ENCODE results near the gene PLEKHO2.
A peak's percentile ranks its signal among the peaks of the same experiment; 100 is the strongest.

PLEKHO2 gene

GRCh38 chr15:64825431-64826294 lies 16.1 kb upstream of the PLEKHO2 start, which contains the start of gene PIF1:
TSS of gene PIF1 (minus strand) at chr15:64825647. CDS start at chr15:64824335, 1,312 bp downstream.
- peak; percentile 52 to 88 for DNase-seq (ENCODE audit: low read depth in 1 of 2, low spot score in 1 of 2)

GRCh38 chr15:64828985-64829384 lies 12.7 kb upstream of the PLEKHO2 start:
- no peak for DNase-seq (ENCODE audit: low read depth in 1 of 2, low spot score in 1 of 2)

DNA sequence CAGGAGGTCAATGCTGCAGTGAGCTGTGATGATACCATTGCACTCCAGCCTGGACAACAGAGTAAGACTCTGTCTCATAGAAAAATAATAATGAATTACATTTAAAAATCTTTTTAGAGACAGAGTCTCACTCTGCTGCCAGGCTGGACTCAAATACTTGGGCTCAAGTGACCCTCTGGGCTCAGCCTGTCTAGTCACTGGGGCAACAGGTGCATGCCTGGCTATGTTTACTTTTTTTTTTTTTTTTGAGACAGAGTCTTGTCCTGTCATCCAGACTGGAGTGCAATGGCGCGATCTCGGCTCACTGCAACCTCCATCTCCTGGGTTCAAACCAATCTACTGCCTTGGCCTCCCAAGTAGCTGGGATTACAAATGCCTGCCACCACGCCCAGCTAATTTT lies 8.0 kb upstream of the PLEKHO2 start:
- DNase-seq (ENCODE audit: low read depth in 1 of 2, low spot score in 1 of 2): no peak

- no peak for DNase-seq (ENCODE audit: low read depth in 1 of 2, low spot score in 1 of 2)
Measured at GRCh38 chr15:64836023-64836536, 5.6 kb upstream of the PLEKHO2 start.

DNA sequence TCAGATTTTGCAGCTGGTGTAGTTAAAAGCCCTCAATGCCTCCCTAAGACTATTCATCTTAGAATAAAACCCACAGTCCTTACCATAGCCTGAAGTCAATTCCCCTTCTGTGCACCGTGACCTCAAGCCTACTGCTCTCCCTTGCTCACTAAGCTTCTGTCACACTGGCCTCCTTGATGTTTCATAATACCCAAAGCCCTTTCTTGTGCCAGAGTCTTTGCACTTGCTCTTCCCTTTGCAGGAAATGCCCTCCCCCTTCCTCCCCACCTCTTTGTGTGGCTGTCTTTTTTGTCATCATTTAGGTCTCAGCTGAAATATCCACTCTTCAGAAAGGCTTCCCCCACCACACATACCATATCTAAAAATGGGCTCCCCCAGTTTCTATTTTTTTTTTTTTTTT lies 4.2 kb upstream of the PLEKHO2 start:
- no peak for DNase-seq (ENCODE audit: low read depth in 1 of 2, low spot score in 1 of 2)

- no peak for DNase-seq (ENCODE audit: low read depth in 1 of 2, low spot score in 1 of 2)
Measured at GRCh38 chr15:64841060-64841343, 713 bp upstream of the PLEKHO2 start.

DNA sequence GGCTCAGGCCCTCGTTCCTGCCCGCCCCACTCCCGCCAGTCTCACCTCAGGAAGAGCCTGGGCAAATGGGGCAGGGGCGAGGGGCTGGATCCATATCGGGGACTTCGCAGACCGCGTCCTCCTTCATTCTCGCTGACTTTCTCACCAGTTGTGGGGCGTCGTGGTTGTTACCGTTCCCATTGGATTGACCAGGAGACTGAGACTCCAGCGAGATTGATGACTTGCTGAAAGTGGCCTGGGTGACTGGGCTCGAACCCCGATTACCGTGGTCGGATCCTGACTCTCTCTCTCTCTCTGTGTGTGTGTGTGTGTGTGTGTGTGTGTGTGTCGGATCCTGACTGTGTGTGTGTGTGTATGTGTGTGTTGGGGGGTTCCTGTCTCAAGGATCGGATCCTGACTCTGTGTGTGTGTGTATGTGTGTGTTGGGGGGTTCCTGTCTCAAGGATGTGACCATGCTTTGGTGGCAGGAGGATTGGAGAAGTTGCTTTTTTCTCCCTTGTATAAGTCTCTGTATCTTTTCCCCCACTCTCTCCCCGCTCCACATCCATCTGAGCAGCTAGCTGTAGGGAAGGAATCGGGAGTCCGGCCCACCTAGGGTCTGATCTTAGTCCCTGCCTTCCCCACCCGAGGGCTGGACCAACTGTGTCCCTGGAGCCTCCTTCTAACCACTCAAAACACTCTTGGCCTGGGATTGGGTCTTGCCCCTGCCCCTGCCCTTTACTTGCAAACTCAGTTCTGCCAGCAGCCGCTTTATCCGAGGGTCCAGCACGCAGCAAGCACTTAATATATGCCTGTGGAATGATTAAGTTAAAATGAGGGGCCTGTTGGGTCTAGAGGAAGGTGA lies 603 bp downstream of the PLEKHO2 start:
- DNase-seq (ENCODE audit: low read depth in 1 of 2, low spot score in 1 of 2): peak in 1 of 2 donors; percentile 14

- DNase-seq (ENCODE audit: low read depth in 1 of 2, low spot score in 1 of 2): no peak
Measured at GRCh38 chr15:64842986-64843561, 1.4 kb downstream of the PLEKHO2 start.

DNA sequence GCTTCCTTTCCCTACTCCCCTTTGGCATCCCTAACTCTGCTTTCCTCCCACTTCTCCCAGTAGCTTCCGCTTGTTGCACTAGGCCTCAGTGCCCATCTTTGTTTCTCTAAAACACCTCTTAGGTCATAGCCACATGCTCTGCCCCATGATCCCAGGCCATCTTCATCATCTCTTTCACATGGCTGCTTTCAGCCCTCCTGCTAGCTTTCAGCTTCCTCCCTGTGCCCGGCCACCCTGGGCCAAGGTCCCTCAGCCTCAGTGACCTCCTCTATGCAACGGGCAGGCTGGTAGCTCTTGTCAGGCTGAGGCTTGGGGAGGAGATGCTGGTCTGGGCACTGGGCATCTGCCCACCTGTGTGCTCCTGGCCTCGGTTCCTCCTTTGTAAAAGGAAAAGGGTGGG lies 2.3 kb downstream of the PLEKHO2 start:
- DNase-seq (ENCODE audit: low read depth in 1 of 2, low spot score in 1 of 2): no peak

DNA sequence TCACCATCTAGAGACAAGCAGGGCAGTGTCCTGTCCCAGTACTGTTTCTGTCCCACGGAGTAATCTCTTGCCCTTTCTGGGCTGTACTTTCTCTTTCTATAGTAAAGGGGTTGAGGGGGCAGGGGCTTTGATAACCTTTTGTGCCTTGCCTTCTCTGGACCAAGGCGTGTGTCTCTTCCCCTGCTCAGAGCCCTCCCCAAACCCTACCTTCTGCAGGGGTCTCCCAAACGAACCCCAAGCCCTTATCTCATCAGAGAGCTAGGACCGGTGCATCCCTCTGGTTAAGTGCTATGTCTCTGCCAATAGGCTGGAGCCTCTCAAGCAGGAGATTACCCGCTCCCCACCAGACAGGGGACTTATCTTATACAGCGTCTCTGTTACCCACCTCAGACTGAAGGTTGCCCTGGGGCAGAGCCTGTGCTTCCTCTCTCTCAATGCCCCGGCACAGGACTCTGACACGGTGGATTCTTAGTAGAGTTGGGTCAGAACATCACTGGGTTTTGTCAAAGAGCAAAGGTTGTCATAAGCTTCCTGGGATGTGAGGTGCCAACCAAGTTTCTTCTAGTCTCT lies 2.9 kb downstream of the PLEKHO2 start:
- no peak for DNase-seq (ENCODE audit: low read depth in 1 of 2, low spot score in 1 of 2)

- DNase-seq (ENCODE audit: low read depth in 1 of 2, low spot score in 1 of 2): no peak
Measured at GRCh38 chr15:64845183-64845611, 3.5 kb downstream of the PLEKHO2 start.

GRCh38 chr15:64845831-64846595 lies 4.3 kb downstream of the PLEKHO2 start:
- no peak for DNase-seq (ENCODE audit: low read depth in 1 of 2, low spot score in 1 of 2)

DNA sequence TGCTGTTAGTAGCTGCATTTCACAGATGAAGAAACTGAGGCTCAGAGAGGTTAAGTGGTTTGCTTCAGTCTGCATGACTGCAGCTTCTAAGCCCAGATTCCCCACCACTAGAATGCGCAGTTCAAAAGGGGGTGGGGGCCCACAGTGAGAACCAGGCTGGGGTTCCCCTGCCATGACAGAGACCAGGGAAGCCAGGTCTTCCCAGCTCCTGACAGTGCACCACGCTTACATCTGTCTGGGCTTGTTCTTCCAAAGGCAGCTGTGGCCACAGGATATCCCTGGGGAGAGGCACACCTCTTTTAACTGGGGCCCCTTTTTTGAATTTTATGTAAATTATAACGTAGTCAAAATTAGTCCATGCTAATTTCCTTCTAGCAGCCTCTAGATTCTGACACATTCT lies 5.3 kb downstream of the PLEKHO2 start:
- DNase-seq (ENCODE audit: low read depth in 1 of 2, low spot score in 1 of 2): no peak

- no peak for DNase-seq (ENCODE audit: low read depth in 1 of 2, low spot score in 1 of 2)
Measured at GRCh38 chr15:64847448-64847847, 5.7 kb downstream of the PLEKHO2 start.

- DNase-seq (ENCODE audit: low read depth in 1 of 2, low spot score in 1 of 2): no peak
Measured at GRCh38 chr15:64847876-64848716, 6.4 kb downstream of the PLEKHO2 start.

- no peak for DNase-seq (ENCODE audit: low read depth in 1 of 2, low spot score in 1 of 2)
Measured at GRCh38 chr15:64850778-64851502, 9.2 kb downstream of the PLEKHO2 start.

DNA sequence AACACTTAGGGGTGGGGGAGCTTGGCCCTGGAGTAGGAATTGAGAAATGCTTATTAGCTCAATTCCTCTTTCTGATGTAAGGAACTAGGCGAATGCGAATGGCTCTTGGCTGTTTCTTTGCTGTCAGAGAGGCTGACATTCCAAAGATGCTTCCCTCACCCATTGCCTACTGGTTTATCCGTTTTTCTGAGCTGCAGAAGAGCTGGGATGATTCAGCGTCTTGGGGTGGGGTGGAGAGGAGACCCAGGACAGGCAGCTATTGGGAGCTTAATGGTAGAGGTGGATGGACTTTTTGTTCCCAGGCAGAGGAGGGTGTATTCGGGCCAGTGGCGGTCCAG lies 9.8 kb downstream of the PLEKHO2 start:
- no peak for DNase-seq (ENCODE audit: low read depth in 1 of 2, low spot score in 1 of 2)

DNA sequence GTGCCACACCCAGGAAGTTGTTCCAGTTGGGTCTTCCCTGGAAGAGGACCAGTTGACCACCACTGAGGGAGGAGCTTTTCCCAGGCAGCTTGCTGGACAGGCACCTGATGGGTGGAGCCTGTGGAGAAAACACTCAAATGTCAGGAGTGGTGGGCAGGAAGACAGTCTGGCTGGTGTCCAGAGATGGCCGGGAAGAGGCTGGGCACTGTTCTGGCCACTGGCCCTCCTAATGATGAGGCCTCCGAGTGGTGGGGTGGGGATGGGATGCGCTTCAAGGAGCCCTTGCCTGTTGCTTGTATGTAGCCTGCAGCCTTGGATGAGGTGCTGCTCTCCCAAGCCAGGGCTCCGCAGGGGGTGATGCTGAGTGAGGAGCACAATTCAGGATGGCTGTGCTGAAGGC lies 12.3 kb downstream of the PLEKHO2 start:
- DNase-seq (ENCODE audit: low read depth in 1 of 2, low spot score in 1 of 2): no peak

- DNase-seq (ENCODE audit: low read depth in 1 of 2, low spot score in 1 of 2): no peak
Measured at GRCh38 chr15:64854526-64854925, 12.8 kb downstream of the PLEKHO2 start.

Measured in activated CD4-positive, alpha-beta T cell treated with anti-CD3 and anti-CD28 coated beads, Interleukin-2, amount 50 U/mL, for 24 hours (primary cell).